Measurements from ENCODE around the gene PHGDH. TPM values are rescaled to one million over a fixed set of nuclear protein-coding genes. Genes with fewer than 3 reads are reported as not detected.

The PHGDH gene
- total and polyA plus RNA-seq, 3 experiments from 2014 or later = 10.5 to 82.5 (median 78.4) TPM

GRCh38 chr1:119727991-119728390, 16.3 kb downstream of the PHGDH start:
- Histone ChIP-seq H3K4me1 (ENCODE audit: insufficient read depth, low read length) (no peaks in the 10 kb centered on the region), H3K27ac (ENCODE audit: low read depth, low read length) (no peak overlapping the region), H3K36me3 (ENCODE audit: insufficient read depth, low read length) (no peaks in the 10 kb centered on the region), H3K9me3 (ENCODE audit: low read length) (no peaks in the 10 kb centered on the region), H3K4me3 (ENCODE audit: low read length) (no peak overlapping the region), H3K27me3 (ENCODE audit: insufficient read depth, low read length, poor library complexity, severe bottlenecking) (no peaks in the 10 kb centered on the region)
- Mint-ChIP-seq H3K4me1 (no peaks in the 10 kb centered on the region), H3K9me3 (no peaks in the 10 kb centered on the region), H3K27me3 (peaks cover 0 to 5% of the 10 kb centered on the region in 2 donors), H3K27ac (no peak overlapping the region), H3K4me3 (no peak overlapping the region), H3K36me3 (peaks cover 0 to 15% (median 5%) of the 10 kb centered on the region in 3 donors)
- ChIA-PET POLR2A (no interaction called here), CTCF (interaction anchor here (1.8 kb wide), 1 partner anchor 17 kb away, joined by 3 read pairs; no protein-coding TSS in a partner anchor)
- no peak for DNase-seq

GRCh38 chr1:119729044-119729443, 17.3 kb downstream of the PHGDH start:
- ChIA-PET CTCF (interaction anchor here (1.8 kb wide), 1 partner anchor 16 kb away, joined by 3 read pairs; no protein-coding TSS in a partner anchor), POLR2A (no interaction called here)
- Histone ChIP-seq H3K4me1 (ENCODE audit: insufficient read depth, low read length) (no peaks in the 10 kb centered on the region), H3K27ac (ENCODE audit: low read depth, low read length) (no peak overlapping the region), H3K36me3 (ENCODE audit: insufficient read depth, low read length) (no peaks in the 10 kb centered on the region), H3K27me3 (ENCODE audit: insufficient read depth, low read length, poor library complexity, severe bottlenecking) (no peaks in the 10 kb centered on the region), H3K9me3 (ENCODE audit: low read length) (no peaks in the 10 kb centered on the region), H3K4me3 (ENCODE audit: low read length) (no peak overlapping the region)
- Mint-ChIP-seq H3K27ac (no peak overlapping the region), H3K36me3 (peaks cover 0 to 15% (median 3%) of the 10 kb centered on the region in 3 donors), H3K4me3 (no peak overlapping the region), H3K9me3 (no peaks in the 10 kb centered on the region), H3K27me3 (peaks cover 0 to 5% of the 10 kb centered on the region in 2 donors), H3K4me1 (no peaks in the 10 kb centered on the region)
- no peak for DNase-seq

DNA sequence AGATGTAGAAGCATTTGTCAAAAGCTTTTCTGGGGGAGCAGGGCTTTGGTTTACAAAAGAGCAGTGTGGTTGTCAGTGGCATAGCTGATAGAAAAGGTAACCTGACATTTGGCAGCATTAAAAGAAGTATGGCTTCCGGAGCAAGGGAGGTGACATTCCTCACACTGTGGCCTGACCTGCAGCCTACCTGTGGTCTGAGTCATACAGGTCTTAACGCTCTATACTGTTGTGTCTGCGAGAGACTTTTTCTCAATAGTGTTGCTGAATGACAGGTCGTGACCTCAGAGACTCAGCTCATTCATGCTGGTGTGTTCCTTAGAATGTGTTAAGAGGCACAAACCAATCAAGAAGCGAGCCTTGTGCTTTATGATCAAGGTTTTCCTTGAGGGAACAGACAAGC, 19.3 kb downstream of the PHGDH start:
- Mint-ChIP-seq H3K36me3 (peaks cover 0 to 9% (median 7%) of the 10 kb centered on the region in 3 donors), H3K27me3 (peaks cover 0 to 1% of the 10 kb centered on the region in 2 donors), H3K4me1 (no peaks in the 10 kb centered on the region), H3K9me3 (no peaks in the 10 kb centered on the region), H3K4me3 (no peak overlapping the region), H3K27ac (no peak overlapping the region)
- H3K9me3 ChIP-seq (ENCODE audit: low read length) = no peaks in the 10 kb centered on the region
- H3K4me1 ChIP-seq (ENCODE audit: insufficient read depth, low read length) = no peaks in the 10 kb centered on the region
- POLR2A ChIA-PET = no interaction called here
- CTCF ChIA-PET = interaction anchor here (1.0 kb wide), 1 partner anchor 14 kb away, joined by 3 read pairs; no protein-coding TSS in a partner anchor
- H3K27me3 ChIP-seq (ENCODE audit: insufficient read depth, low read length, poor library complexity, severe bottlenecking) = no peaks in the 10 kb centered on the region
- no peaks in the 10 kb centered on the region for H3K36me3 ChIP-seq (ENCODE audit: insufficient read depth, low read length)
- no peak for DNase-seq
- no peak overlapping the region for H3K4me3 ChIP-seq (ENCODE audit: low read length)
- no peak overlapping the region for H3K27ac ChIP-seq (ENCODE audit: low read depth, low read length)

DNA sequence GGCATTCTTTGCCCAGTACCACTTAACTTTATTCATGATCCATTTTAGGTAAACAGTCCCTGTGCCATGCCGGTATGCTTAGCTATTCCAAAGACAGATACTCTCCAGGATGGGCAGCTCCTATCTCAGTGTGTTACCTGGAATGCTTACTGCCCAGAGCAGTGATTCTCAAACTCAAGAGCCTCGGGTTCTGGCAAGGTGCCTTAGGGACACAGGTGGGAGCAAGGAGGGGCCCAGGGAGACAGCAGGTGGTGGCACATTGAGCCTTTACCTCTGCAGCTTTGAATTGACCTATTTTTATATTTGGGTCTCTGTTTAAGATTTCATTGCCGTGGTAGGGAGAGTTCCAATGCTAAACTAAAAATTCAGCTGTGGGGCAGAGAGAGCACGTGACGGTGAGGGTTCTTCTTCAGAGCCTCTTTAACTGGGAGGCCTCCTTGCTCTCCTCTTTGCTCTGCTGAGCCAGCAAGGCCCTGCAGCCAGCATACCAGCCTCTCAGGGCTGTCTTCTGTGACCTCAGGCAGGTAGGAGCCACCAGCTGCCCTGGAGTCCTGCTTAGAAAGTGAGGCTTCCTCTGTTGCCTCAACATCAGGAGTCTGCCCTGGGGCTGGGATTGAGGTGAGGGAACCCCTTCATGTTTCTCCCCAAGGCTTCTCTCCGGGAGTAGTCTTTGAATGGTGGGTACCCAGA, 20.2 kb downstream of the PHGDH start:
- Mint-ChIP-seq H3K27ac (no peak overlapping the region), H3K36me3 (peaks cover 0 to 8% (median 7%) of the 10 kb centered on the region in 3 donors), H3K9me3 (no peaks in the 10 kb centered on the region), H3K4me3 (no peak overlapping the region), H3K4me1 (no peaks in the 10 kb centered on the region), H3K27me3 (peaks cover 0 to 1% of the 10 kb centered on the region in 2 donors)
- Histone ChIP-seq H3K27me3 (ENCODE audit: insufficient read depth, low read length, poor library complexity, severe bottlenecking) (no peaks in the 10 kb centered on the region), H3K27ac (ENCODE audit: low read depth, low read length) (no peak overlapping the region), H3K9me3 (ENCODE audit: low read length) (no peaks in the 10 kb centered on the region), H3K36me3 (ENCODE audit: insufficient read depth, low read length) (no peaks in the 10 kb centered on the region), H3K4me3 (ENCODE audit: low read length) (no peak overlapping the region), H3K4me1 (ENCODE audit: insufficient read depth, low read length) (no peaks in the 10 kb centered on the region)
- ChIA-PET CTCF (interaction anchor here (1.0 kb wide), 1 partner anchor 13 kb away, joined by 3 read pairs; no protein-coding TSS in a partner anchor), POLR2A (no interaction called here)
- DNase-seq = no peak

DNA sequence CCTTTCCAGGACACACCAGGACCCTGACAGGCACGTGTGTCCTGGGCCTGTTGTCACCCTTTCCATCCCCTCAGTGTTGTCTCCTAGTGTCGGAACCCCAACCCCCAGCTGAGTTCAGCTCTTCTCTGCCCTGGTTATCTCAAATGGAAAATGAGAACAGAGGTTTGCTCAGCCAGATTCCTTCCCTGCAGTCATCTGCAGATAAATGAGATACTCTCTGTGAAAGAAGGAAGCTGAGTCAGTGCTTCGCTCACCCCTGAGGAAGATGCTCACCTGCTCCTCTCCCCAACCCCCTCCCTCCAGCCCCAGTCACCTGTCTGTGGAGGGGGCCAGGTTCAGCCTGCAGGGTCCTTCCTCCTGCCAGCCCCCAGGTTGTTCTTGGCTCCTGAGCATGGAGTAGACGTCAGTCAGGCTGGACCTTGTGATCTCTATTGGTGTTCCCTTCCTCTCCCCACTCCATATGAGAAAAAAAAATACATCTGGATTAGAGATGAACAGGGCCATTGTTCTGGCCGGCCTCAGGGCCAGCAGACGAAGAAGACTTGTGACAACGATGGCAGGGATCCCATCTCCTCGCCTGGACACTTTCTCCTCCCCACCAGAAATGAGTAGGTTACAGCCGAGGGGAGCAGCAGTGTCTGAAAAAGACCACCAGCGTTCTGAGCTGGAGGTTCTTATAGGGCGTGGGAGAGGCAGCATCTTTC, 20.9 kb downstream of the PHGDH start:
- H3K27ac Mint-ChIP-seq = peak overlapping the region in 1 of 8 donors; percentile 78
- H3K27ac ChIP-seq (ENCODE audit: low read depth, low read length) = no peak overlapping the region
- peaks cover 0 to 9% (median 6%) of the 10 kb centered on the region in 3 donors for H3K36me3 Mint-ChIP-seq
- H3K27me3 Mint-ChIP-seq = peaks cover 0 to 1% of the 10 kb centered on the region in 2 donors
- no peak for DNase-seq
- no peaks in the 10 kb centered on the region for H3K9me3 Mint-ChIP-seq
- no peak overlapping the region for H3K4me3 Mint-ChIP-seq
- no peaks in the 10 kb centered on the region for H3K36me3 ChIP-seq (ENCODE audit: insufficient read depth, low read length)
- ChIA-PET CTCF (no interaction called here), POLR2A (no interaction called here)
- no peak overlapping the region for H3K4me3 ChIP-seq (ENCODE audit: low read length)
- no peaks in the 10 kb centered on the region for H3K27me3 ChIP-seq (ENCODE audit: insufficient read depth, low read length, poor library complexity, severe bottlenecking)
- no peaks in the 10 kb centered on the region for H3K4me1 ChIP-seq (ENCODE audit: insufficient read depth, low read length)
- H3K4me1 Mint-ChIP-seq = no peaks in the 10 kb centered on the region
- H3K9me3 ChIP-seq (ENCODE audit: low read length) = no peaks in the 10 kb centered on the region

DNA sequence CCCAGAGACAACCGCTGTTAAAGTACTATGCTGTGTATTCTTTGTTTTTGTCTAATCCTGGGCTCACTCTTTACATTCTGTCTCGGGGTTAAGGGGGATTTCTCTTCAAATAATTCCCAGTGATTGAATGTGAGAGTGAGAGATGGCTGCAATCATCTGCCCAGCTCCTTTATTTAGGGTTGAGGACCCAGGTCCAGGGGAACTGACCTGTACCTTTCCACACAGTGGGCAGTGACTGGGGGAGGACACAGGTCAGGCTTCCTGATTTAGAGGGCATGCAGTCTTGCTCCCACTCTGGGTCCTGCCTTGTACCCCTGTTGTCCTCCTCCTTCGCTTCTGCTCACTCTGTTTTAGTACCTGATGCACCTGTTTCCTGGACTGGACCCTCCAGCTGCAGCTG, 22.0 kb downstream of the PHGDH start:
- POLR2A ChIA-PET = no interaction called here
- DNase-seq = no peak
- Histone ChIP-seq H3K27me3 (ENCODE audit: insufficient read depth, low read length, poor library complexity, severe bottlenecking) (no peaks in the 10 kb centered on the region), H3K4me3 (ENCODE audit: low read length) (no peak overlapping the region), H3K4me1 (ENCODE audit: insufficient read depth, low read length) (no peaks in the 10 kb centered on the region), H3K27ac (ENCODE audit: low read depth, low read length) (no peak overlapping the region), H3K36me3 (ENCODE audit: insufficient read depth, low read length) (no peaks in the 10 kb centered on the region), H3K9me3 (ENCODE audit: low read length) (no peaks in the 10 kb centered on the region)
- no peak overlapping the region for H3K4me3 Mint-ChIP-seq
- peaks cover 0 to 1% of the 10 kb centered on the region in 2 donors for H3K27me3 Mint-ChIP-seq
- H3K4me1 Mint-ChIP-seq = no peaks in the 10 kb centered on the region
- H3K36me3 Mint-ChIP-seq = peaks cover 0 to 9% (median 4%) of the 10 kb centered on the region in 3 donors
- no peaks in the 10 kb centered on the region for H3K9me3 Mint-ChIP-seq
- CTCF ChIA-PET = interaction anchor here (0.7 kb wide), 1 partner anchor 14 kb away, joined by 3 read pairs; no protein-coding TSS in a partner anchor
- H3K27ac Mint-ChIP-seq = no peak overlapping the region

DNA sequence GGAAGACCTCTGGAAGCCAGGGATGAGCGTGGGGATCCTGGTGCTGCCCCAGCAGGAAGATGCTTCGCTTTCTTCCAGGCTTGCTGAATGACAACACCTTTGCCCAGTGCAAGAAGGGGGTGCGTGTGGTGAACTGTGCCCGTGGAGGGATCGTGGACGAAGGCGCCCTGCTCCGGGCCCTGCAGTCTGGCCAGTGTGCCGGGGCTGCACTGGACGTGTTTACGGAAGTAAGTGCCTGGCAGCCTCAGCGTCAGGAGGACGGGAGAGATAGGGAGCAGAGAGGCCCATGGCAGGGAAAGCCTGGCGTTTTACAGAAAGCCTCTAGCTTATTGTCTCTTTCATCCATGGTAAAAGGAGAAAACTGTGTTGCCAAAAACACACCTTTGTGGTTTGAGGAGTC, 23.5 kb downstream of the PHGDH start:
- Histone ChIP-seq H3K9me3 (ENCODE audit: low read length) (no peaks in the 10 kb centered on the region), H3K27ac (ENCODE audit: low read depth, low read length) (no peak overlapping the region), H3K36me3 (ENCODE audit: insufficient read depth, low read length) (no peaks in the 10 kb centered on the region), H3K4me1 (ENCODE audit: insufficient read depth, low read length) (no peaks in the 10 kb centered on the region), H3K27me3 (ENCODE audit: insufficient read depth, low read length, poor library complexity, severe bottlenecking) (no peaks in the 10 kb centered on the region), H3K4me3 (ENCODE audit: low read length) (no peak overlapping the region)
- POLR2A ChIA-PET = no interaction called here
- H3K4me3 Mint-ChIP-seq = no peak overlapping the region
- DNase-seq = no peak
- H3K27me3 Mint-ChIP-seq = no peaks in the 10 kb centered on the region
- no peaks in the 10 kb centered on the region for H3K9me3 Mint-ChIP-seq
- CTCF ChIA-PET = no interaction called here
- H3K36me3 Mint-ChIP-seq = peaks cover 0 to 6% (median 0%) of the 10 kb centered on the region in 3 donors
- H3K4me1 Mint-ChIP-seq = no peaks in the 10 kb centered on the region
- H3K27ac Mint-ChIP-seq = peak overlapping the region in 1 of 8 donors; percentile 58

DNA sequence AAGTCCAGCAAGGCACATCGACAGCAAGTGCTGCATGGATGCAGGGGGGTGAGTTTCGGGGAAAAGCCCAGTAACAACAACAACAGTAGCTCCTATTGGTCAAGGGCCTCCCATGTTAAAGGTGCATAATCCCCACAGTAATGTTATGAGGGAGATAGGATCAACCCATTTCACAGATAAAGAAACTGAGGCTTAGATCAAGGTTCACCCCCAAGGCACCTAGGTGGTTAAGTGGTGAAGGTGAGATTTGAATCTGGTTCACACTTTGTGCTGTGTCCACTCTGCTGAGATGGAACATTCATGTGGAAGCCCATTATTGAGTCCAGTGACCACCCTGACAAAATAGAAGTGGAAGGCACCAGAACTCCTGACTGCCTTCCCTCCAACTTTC, 24.9 kb downstream of the PHGDH start:
- ChIA-PET POLR2A (no interaction called here), CTCF (no interaction called here)
- Mint-ChIP-seq H3K27me3 (no peaks in the 10 kb centered on the region), H3K36me3 (peaks cover 0 to 6% (median 0%) of the 10 kb centered on the region in 3 donors), H3K4me1 (no peaks in the 10 kb centered on the region), H3K27ac (no peak overlapping the region), H3K4me3 (no peak overlapping the region), H3K9me3 (no peaks in the 10 kb centered on the region)
- no peaks in the 10 kb centered on the region for H3K4me1 ChIP-seq (ENCODE audit: insufficient read depth, low read length)
- no peak overlapping the region for H3K27ac ChIP-seq (ENCODE audit: low read depth, low read length)
- H3K4me3 ChIP-seq (ENCODE audit: low read length) = no peak overlapping the region
- no peak for DNase-seq
- no peaks in the 10 kb centered on the region for H3K27me3 ChIP-seq (ENCODE audit: insufficient read depth, low read length, poor library complexity, severe bottlenecking)
- H3K36me3 ChIP-seq (ENCODE audit: insufficient read depth, low read length) = no peaks in the 10 kb centered on the region
- no peaks in the 10 kb centered on the region for H3K9me3 ChIP-seq (ENCODE audit: low read length)
